Measurements from ENCODE around the gene BCAR3.
"Not testable (repeated sequence)": the region's sequence is repeated elsewhere in the genome, so short reads cannot be mapped to it uniquely, and the experiment has no call there.

The BCAR3 gene

DNA sequence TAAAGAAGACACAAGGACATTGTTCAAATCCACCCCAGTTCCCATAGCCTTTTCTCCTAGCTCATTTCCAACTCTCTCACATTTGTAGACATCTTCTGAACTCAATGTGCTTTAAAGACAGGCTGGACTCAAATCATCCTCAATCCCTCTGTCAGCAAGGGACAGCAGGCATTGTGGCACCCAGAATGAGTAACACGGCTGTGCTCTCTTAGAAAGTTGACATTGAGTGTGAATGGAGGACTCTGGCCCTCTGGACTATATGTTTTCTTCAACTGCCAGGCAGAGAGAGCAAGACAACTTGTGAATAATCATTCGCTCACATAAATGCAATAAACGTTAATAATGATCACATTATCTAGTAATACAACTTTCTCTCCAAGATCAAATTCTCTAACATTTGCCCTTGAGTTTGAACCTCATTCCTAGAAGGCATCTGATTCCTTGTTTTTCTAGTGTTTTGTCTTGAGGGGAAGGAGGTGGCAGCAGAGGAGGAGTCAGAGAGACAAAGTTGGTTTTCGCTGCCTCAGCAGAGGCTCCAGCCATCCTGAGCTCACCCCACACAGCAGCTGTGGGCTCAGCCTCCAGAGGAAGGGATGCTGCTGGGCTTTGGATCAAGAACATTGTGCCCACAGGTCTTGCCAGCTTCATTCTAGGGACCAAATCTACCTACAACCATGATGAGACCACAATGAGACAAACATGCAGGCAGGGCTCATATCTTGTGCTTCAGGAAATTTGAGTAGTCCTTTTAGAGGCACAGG lies 85.1 kb downstream of the BCAR3 start:
- DNase-seq (ENCODE audit: low read depth), result no peak

DNA sequence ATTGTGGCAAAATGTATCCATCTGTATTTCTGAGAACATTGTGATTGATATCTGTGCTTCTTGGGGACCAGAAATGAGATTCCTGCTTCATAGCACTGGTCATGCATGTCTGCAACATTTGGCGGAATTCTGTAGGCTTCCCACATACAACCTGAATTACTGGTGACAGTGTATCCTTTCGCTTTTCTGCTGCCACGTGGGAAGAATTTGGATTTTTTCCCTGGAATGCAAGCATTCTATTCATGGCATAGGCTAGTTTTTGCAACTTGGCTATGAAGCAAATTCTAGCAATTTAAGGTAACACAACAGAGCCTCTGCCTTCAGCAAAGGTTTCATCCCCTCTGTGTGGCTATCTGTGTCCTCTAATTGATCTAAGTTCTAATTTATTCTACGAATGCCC lies 85.9 kb downstream of the BCAR3 start:
- DNase-seq (ENCODE audit: low read depth), result no peak

DNA sequence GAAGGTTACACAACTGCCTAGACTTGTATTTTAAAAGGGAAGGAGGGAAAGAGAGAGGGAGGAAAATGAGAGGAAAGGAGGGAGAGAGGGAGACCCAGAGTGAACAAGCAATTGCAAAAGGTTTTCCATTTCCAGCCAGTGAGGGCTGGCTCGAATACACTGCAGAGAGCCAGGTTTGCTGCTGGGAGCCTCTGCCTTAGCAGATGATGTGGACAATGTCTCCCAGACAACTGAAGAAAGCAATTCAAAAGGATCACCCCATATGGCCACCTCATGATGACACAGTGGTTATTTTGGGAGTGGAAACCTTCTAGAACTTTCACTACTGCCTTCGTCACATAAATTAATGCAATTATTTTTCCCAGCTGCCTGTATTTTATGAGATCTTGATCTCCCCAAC lies 86.4 kb downstream of the BCAR3 start:
- no peak for DNase-seq (ENCODE audit: low read depth)

DNA sequence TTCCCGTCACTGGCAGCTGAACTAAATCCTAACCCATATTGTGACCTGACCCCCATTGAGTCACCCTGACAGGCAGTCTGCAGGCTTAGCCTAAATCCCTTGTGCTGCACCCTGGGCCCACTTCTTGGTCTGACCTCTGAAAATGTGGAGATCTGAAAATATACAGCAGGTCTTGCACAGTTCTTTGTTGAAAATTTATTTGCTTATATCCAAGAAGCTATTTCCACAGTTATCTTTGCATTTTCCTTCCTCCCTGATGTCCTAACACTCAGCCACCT lies 87.1 kb downstream of the BCAR3 start:
- no peak for DNase-seq (ENCODE audit: low read depth)

DNA sequence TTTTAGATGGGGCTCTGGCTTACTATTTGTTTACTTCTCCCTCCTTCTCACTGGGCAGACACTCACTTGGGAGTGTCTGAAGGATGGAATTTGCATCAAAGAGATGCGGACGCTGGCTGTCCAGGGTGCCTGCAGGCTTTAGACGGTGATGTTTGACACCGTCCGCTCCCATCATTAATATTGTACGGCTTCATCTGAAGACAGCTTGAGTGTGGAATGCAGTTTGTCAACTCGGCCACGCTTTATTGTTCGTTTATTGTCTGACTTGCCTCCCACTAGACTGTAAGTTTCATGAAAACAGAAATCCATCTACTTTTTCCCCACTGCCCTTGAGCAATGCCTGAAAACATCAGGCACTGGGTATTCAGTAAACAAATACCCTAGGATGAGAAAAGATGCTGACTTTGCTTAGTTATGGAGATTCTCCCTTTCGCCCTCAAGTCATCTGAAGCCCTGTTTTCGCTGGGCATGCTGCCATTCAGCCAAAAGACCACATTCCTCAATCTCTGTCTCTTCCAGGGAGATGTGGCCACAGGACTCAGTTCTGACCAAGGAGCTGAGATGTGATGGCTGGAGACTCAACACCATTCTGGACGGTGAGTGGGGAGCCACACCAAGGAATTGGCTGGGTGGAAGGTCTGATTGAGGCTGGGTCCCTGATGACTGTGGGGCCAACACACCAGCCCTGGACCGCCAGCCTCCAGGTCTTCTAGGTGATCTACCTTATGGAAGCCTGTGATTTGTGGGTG lies 87.6 kb downstream of the BCAR3 start:
- DNase-seq (ENCODE audit: low read depth), result no peak

DNA sequence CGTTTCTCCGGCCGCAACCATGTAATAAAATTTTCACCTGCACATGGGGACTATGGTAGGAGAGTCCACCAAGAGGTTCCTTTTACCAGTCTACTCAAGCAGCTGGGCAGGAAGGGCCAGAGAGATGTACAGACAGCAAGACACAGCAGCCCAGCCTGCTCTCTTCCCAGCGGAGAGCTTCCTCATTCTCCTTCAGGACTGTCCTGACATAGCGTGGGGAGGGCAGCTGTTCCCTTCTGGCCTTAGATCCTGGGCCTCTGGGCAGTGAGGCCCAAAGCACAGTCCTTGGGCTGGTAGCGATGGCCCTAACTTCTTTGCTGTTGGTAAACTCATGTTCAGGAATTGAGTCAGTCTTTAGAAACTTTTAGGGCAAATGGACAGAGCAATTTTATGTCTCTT lies 89.1 kb downstream of the BCAR3 start:
- DNase-seq (ENCODE audit: low read depth), result no peak

DNA sequence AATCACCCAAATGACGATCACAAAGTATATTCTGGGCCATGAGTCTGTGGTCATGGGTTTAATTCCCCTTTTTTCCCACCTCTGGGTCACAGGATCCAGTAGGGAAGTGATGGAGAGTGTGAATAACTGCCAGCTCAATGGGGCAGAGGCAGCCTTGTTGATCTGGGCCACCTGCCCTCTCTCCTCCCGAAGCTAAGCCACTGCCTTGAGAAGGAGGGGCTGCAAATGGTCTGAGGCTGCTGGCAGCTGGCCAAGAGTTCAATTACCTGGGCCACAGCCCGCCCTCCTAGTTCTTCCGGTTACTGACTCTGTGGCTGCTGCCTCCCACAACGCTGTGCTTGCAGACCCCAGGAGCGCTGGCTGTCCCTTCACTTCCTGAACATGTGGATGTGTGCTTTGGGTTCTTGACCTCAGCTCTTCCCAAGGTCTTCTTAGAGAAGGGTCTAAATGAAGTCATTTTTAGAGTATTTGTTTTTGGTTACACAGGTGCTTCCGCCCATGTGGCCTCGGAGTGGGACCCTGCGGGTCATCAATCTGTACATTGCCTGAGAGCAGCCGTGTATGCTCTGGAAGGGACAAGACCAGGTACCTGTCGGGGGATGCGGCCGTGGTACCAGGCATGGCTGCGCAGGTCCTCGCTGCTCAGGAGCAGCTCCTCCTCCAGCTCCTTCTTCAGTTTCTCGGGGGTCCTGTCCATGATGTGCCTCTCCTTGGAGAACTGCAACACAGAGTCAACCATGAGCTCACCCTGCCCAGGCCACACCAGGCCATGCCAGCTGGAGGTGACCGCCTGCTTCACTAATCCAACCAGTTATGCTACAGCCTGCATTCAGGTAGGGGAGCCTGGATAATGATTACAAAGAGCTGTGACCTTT lies 89.7 kb downstream of the BCAR3 start:
- no peak for DNase-seq (ENCODE audit: low read depth)

DNA sequence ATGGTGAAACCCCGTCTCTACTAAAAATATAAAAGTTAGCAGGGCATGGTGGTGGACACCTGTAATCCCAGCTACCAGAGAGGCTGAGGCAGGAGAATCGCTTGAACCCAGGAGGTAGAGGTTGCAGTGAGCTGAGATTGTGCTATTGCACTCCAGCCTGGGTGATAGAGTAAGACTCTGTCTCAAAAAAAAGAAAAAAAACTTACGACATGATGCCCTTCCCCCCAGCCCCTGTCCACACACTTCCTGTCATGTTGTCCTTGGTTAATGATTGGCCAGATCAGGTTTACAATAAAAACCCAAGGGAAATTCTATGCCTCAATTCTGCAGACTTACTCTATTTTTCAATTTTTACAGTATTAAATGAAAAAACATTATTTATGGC lies 90.4 kb downstream of the BCAR3 start:
- DNase-seq (ENCODE audit: low read depth), result not testable (repeated sequence)

DNA sequence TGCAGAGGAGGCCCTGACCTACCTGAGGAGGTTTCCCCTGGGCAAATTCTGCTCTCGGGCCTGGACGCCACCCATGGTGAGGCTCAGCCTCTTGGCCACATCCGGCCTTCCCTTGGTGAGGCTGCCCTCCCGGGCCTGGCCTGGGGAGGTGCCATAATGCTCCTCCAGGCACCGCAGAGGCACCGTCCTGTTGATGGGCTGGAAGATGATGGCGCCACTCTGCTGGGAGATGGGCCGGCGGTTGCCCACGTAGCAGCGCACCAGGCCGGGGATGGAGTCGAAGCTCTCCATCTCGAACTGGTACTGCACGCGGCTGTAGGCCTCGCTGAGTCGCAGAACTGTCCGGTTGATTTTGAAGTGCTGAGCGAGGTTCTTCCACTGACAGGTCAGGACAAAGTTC lies 92.7 kb downstream of the BCAR3 start:
- DNase-seq (ENCODE audit: low read depth), result no peak

DNA sequence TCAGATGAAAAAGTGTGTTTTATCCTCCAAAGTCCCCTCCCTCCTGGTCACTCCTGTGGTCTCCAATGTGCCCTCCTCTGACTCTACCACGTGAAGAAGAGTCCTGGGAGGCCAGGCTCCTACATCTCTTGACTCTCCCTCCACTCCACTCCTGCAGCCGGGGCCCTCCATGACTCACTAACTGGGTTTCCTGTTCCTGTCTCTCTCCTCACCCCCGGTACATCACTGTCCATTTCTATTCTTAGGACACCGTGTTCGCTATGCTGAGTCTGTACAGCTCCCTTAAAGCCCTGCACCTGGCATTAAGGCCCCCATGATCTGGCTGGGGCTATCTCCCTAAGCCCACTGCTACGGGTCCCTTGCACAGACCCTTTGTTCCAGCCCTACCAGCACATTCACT lies 93.4 kb downstream of the BCAR3 start:
- no peak for DNase-seq (ENCODE audit: low read depth)

DNA sequence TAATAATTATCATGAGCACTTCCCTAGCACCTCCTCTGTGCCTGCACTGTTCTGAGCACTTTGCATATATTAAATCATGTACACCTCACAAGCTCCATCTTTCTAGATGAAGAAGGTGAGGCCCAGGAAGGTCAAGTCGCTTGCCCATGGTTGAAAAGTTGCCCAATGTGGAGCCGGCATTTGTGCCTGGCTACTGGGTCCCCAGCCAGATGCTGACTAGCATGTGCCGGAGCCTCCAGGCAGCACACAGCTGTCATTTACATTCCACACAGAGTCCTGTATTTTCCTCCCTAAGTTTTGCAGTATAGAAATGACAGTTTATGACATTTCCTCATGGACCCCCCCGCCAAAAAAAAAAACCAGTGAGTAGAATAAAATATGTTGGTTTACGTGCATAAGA lies 94.3 kb downstream of the BCAR3 start:
- DNase-seq (ENCODE audit: low read depth), result no peak

DNA sequence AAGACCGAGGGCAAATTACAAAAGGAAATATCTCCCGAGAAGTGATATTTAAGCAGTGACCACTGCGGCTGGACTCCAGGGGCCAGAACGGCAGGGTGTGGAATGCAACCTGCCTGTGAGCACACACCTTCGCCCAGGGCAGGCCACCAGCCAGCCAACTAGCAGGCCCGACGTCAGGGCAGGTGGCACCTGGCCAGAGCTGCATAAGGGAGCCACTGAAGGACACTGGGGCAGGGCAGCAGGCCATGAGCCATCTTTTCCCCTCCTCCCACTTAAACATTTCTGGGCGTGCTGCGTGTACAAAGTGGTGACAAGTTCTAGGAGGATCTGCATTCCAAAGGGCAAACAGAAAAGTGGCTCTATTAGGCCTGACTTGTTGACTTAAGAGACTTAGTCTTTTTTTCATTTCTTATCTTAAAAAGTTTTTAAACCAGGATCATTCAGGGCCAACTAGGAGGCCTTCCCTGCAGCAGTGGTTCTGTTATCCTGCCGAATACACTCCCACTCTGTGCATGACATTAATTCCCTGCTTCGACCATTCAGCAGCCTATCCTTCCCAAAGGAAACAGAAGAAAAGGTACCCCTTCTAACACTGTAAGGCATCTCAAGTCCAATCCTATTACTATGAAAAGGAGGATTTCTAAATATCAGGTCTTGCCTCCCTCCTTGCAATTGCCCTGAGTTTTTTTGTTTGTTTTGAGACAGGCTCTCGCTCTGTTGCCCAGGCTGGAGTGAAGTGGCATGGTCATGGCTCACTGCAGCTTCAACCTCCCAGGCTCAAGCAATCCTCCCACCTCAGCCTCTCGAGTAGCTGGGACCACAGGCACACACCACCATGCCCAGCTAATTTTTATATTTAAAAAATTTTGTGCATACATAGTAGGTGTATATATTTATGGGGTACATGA lies 96.3 kb downstream of the BCAR3 start:
- no peak for DNase-seq (ENCODE audit: low read depth)

DNA sequence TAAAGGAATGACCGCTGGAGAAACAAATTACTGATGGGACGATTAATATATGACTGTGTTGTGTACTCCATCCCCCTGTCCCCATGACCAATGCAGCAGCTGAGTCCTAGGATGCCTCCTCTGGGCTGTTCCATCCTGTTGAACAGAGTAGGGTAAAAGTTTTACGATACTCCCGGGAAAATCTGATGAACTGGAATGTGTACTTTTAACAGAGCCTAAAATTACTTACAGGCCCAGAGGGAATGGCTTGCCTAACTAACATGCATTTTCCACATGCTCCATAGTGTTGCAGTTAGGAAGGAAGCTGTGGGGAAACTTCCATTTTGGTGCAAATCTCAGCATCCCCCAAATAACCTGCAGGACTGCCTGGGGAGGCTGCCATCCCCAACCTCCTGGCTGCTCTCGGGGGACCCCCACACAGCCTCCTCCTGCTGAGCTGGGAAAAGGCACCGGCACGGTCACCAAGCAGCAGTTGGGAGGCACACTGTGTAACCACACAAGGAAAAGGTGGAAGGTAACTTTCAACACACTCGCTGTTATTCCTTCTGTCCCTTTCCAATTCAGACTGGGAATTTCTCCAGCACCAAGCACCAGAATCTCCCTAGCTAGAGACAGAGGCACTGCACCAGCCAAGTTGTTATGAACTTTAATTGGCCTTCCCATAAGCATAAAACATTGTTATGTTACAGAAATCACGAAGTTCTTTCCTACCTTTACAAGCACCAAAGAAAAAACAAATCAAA lies 97.2 kb downstream of the BCAR3 start:
- no peak for DNase-seq (ENCODE audit: low read depth)

DNA sequence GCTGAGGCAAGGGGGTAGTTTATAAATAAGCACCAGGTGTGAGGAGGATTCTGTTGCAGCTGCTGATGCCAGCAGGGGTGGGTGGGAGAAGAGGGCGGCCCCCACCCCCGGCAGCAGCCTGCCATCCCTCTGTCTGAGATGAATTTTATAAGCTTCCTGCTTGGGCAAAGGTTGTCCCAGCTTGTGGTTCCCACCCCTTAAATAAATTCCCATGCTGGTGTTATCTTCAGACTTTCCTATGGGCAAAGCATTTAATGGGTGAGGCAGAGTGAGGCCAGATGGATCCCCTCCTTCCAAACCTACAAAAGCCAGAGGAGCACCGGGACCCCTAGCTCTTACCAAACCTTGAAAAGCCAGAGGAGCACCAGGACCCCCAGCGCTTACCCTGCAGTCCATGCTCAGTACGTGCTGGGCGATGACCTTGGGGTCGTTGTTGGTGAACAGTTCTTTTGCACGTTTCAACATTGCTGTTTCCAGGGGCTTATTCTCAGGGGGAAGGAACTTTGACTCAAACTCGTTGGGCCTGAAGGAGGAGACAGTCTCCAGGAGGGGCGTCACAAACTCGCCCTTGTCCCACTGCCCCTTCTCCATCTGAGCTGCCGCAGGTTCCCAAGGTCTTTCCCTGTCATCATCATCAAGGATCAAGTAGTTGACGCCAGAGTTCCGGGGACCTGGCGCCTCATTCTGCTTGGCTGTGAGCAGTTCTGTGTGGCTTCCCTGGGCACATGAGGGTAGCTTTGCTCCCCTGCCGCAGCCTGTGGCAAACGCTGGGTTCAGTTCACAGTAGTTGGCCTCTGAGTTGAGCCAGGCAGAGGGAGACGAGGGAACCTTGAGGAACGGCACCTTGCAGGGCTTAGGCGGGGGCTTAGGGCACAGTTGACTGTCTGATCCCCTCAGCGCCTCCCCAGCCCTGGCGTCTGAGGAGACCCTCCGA lies 99.5 kb downstream of the BCAR3 start:
- no peak for DNase-seq (ENCODE audit: low read depth)

DNA sequence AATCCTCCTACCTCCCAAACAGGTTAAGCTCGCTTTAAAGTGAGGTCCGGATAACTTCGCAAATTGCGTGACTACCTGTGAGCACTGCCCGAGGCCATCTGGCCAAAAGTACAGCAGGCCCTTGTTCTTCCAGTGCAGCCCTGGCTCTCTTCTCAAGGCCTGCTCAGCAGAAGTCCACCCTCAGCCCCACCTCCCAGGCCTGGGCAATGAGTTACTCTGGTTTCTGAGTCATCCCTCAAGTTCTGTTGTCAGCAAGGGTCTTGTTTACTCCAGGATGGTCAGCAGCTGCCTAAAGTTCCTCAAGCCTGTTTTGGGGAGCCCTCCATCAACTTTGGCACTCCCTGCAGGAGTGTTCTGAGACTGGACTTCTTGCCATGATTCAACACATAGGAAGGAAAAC lies 101.7 kb downstream of the BCAR3 start:
- no peak for DNase-seq (ENCODE audit: low read depth)

DNA sequence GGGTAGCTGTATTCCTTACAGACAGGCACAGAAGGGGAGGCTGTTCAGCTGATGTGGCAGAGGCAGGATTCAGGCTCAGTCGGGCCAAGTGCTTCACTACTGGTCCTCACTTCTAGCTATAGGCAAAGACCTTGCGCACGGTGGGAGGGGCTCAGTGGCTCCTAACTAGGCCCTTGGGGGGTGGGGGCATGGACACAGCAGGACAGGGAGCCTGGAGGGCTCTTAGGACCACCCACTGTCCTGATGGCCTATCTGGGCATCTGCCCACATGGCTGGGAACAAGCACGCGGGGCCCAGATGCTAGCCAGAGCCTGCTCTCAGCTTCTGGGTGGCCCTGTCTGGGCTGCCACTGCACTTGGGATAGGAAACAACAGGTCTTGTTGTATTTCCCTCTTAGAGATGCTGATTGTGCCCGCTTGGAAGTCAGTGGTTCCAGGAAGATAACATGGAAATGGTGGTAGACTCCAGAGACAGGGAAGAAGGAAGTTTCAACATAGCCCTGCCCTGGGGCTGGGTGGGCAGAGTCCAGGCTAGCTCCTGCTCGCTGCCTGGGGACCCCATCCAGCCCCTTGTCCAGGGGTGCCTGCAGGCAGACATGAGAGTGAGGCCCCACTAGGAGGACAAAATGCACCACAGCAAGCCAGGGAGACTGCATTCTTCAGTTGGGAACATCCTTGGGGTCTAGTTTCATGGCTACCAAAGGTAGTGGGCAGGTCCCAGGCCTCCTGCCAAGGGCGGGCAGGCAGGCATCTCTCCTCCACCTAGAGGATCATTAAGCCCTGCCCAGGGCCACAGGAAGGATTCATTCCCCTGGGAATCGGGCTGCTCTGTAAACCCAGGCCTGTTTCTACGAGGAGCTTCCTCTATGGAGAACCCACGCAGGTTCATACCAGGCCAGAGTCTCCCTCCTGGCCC lies 102.5 kb downstream of the BCAR3 start:
- DNase-seq (ENCODE audit: low read depth), result no peak

DNA sequence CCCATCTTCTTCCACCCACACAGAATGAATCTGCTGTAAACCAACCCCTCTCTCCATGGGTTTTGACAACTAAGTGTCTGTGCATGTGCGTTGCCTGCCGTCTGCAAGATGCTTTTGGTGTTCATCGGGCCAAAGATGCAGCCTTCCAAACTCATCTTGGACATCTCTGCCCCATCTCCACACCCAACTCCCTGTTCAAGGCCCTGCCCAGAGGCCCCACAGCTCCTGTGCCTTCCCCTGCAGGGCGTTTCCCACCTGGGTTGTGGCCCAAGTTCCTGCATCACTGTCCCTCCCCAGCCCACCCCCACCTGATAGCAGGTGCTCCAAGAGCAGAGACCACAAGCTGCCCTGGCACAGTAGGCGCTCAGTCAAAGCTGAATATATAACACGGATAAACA lies 103.2 kb downstream of the BCAR3 start:
- DNase-seq (ENCODE audit: low read depth), result no peak

DNA sequence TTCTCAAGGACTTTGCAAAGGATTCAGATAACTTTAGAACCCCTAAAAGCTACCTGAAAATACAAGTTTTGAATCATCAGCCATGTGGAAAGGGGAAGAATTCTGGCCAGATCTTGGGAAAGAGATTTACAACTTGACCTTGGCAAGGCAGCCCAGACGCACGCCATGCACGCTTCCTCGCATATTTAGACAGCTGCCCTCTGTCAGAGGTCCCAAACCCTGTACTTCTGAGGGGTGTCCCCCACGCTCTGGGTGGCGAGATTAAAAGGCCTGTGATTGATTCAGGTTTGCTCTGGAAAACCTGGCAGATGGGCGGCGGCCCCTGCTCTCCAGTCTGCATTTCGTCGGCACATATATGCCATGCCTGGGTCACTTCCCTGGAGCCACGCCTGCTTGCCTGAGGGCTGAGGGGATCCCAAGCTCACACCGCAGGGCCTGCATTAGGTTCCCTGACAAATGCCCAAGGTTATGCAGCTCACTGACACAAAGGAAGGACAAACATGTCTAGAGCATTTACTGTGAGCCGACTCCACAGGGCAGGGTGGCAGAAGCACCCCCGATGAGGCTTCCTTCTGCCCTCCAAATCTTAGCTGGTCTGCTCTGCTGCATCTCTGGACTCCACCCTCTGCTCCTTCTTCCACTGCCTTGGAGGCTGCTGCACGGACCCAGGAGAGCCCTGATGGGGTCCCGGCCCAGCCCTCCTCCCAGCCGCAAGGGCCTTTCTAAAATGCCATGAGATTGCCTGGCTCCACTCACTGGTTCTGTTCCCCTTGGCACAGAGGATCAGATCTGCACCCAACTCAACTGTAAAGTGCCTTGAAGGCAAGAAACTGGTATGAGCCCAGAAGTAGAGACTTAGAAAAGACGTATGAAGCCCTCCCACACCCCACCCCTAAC lies 103.9 kb downstream of the BCAR3 start:
- no peak for DNase-seq (ENCODE audit: low read depth)
